Astrocyte (in vitro differentiated cells and primary cell): ENCODE data around the gene NXPE3.

Experiments
- EZH2 ChIP-seq: IDR thresholded peaks from 2 replicates; pipeline ENCODE4 v1.6.1; 2012; ENCODE audit warnings: mild to moderate bottlenecking, low read length, inconsistent platforms; ENCODE audit not compliant: insufficient read depth
- TF ChIP-seq, protein P1 (sequence below): IDR thresholded peaks from 2 replicates; pipeline ENCODE4 v1.5.1; 2011; ENCODE audit warnings: low read depth, mild to moderate bottlenecking, inconsistent platforms, low read length, moderate library complexity; ENCODE audit not compliant: insufficient read depth

DNA sequence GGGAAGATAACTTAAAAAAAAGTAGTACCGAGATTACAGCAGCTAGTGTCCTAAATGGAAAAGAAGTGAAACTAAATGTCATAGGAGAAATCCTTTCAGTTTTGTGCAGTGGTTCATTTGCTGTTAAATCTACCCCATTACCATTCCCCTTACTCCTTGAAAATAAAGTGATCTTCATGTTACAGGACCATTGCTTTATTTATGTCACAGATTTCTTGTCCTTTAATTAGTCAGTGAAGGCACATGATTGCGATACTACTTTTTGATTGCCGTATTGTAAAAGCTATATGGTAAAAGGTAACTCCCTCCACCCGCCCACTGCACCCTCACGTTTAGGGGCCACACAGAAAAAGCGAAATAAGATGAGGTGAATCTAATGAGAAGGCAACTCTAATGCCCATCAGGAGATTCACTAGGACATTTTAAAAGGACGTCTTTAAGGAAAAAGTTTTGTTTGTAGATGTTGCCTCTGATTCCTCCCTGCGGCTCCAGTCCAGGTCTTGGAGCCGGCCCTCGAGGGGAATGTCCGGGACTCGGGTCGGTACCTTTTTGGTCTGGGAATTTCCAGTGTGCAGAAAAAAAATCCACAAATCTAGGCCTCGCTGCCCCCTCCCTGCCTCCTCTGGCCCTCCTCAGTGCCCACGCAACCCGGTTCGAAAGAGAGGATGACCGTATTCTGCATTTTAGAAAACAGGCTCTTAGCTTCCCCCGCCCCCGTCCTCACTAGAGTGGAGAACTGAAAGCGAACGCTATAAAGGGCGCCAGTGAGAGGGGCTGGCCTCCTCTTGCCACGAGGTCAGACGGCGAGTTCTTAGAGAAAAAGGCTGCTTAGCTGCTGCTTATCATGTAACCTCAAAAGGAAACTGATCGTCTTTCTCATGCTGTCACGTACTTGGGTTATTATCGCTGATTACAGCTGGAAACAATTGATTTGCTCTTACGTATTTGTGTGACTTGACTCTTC is 48.5 kb downstream of the NXPE3 start:
- TF ChIP-seq, protein P1, sequence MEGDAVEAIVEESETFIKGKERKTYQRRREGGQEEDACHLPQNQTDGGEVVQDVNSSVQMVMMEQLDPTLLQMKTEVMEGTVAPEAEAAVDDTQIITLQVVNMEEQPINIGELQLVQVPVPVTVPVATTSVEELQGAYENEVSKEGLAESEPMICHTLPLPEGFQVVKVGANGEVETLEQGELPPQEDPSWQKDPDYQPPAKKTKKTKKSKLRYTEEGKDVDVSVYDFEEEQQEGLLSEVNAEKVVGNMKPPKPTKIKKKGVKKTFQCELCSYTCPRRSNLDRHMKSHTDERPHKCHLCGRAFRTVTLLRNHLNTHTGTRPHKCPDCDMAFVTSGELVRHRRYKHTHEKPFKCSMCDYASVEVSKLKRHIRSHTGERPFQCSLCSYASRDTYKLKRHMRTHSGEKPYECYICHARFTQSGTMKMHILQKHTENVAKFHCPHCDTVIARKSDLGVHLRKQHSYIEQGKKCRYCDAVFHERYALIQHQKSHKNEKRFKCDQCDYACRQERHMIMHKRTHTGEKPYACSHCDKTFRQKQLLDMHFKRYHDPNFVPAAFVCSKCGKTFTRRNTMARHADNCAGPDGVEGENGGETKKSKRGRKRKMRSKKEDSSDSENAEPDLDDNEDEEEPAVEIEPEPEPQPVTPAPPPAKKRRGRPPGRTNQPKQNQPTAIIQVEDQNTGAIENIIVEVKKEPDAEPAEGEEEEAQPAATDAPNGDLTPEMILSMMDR = no peak
- TF ChIP-seq EZH2 = no peak
